WI38 (cell line): ENCODE data around the gene PYGM.

Source experiments
- H3K4me3 ChIP-seq: 2 replicates; pipeline ENCODE4 v1.5.1; 2011; ENCODE audit warnings: low read depth, mild to moderate bottlenecking, control low read depth, low read length
- CTCF ChIP-seq: IDR thresholded peaks from 2 replicates; pipeline ENCODE4 v1.5.1; 2012; ENCODE audit warnings: low read depth, mild to moderate bottlenecking, control low read depth, low read length

The PYGM gene

GRCh38 chr11:64735725-64736259 is 24.0 kb downstream of the PYGM start:
- no peak for TF ChIP-seq CTCF
- H3K4me3 ChIP-seq = no peak overlapping the region

GRCh38 chr11:64734811-64735724 is 24.7 kb downstream of the PYGM start:
- no peak for TF ChIP-seq CTCF

GRCh38 chr11:64731601-64732000 is 28.2 kb downstream of the PYGM start:
- no peak for TF ChIP-seq CTCF

More at GRCh38 chr11:64734811-64735724, 24.7 kb downstream of the PYGM start:
- H3K4me3 ChIP-seq = no peak overlapping the region

GRCh38 chr11:64729851-64730382 is 29.9 kb downstream of the PYGM start:
- no peak for TF ChIP-seq CTCF
- H3K4me3 ChIP-seq = no peak overlapping the region

More at GRCh38 chr11:64731601-64732000, 28.2 kb downstream of the PYGM start:
- H3K4me3 ChIP-seq = no peak overlapping the region

GRCh38 chr11:64728757-64729365 is 30.9 kb downstream of the PYGM start:
- no peak overlapping the region for H3K4me3 ChIP-seq
- TF ChIP-seq CTCF = no peak

- no peak for TF ChIP-seq CTCF
- H3K4me3 ChIP-seq = no peak overlapping the region
These were observed 32.8 kb downstream of the PYGM start for GRCh38 chr11:64726867-64727530.
